ENCODE measurements around the gene GSDME.

DNA sequence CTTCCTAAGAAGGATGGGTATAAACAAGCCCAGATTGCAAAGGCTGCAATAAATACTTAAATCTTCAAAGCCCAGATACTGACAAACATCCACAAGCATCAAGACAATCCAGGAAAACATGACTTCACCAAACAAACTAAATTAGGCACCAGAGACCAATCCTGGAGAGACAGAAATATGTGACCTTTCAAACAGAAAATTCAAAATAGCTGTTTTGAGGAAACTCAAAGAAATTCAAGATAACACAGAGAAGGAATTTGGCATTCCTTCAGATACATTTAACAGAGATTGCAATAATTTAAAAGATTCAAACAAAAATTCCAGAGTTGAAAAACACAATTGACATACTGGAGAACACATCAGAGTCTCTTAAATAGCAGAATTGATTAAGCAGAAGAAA, 23.0 kb downstream of the GSDME start:
- TF ChIP-seq, protein P1, sequence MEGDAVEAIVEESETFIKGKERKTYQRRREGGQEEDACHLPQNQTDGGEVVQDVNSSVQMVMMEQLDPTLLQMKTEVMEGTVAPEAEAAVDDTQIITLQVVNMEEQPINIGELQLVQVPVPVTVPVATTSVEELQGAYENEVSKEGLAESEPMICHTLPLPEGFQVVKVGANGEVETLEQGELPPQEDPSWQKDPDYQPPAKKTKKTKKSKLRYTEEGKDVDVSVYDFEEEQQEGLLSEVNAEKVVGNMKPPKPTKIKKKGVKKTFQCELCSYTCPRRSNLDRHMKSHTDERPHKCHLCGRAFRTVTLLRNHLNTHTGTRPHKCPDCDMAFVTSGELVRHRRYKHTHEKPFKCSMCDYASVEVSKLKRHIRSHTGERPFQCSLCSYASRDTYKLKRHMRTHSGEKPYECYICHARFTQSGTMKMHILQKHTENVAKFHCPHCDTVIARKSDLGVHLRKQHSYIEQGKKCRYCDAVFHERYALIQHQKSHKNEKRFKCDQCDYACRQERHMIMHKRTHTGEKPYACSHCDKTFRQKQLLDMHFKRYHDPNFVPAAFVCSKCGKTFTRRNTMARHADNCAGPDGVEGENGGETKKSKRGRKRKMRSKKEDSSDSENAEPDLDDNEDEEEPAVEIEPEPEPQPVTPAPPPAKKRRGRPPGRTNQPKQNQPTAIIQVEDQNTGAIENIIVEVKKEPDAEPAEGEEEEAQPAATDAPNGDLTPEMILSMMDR (IDR thresholded peaks at IDR 0.05; ENCODE audit: insufficient read depth, low read length) = no peak
- TF ChIP-seq GABPA (IDR thresholded peaks at IDR 0.05; ENCODE audit: low read depth) (no peak), POLR2AphosphoS5 (IDR thresholded peaks at IDR 0.05; ENCODE audit: low read depth) (no peak), SPI1 (IDR thresholded peaks at IDR 0.05; ENCODE audit: borderline replicate concordance, low read depth) (no peak)

All from HL-60 (cell line).